Omental fat pad (tissue), 4 donors: ENCODE data around the gene PRAC1. TPM values are rescaled to one million over a fixed set of nuclear protein-coding genes. Genes with fewer than 3 reads are reported as not detected.

ENCODE experiments used
- ATAC-seq: fragments of 150-250 bp; one replicate; pipeline ENCODE4 v1.9.1; 2016; ENCODE audit warnings: mild to moderate bottlenecking, moderate library complexity; ENCODE audit not compliant: low FRiP score
- DNase-seq: peaks from one replicate; pipeline ENCODE4 v3.0.0-alpha.2; 2019; ENCODE audit warnings: low spot score
- CTCF ChIP-seq, 3 donors: fragments of 450-650 bp; IDR thresholded peaks; one replicate each; pipeline ENCODE4 v1.5.1; 2016 to 2017; ENCODE audit warnings: antibody characterized with exemption in 3 of 3, mild to moderate bottlenecking in 3 of 3, moderate library complexity in 2 of 3
- total RNA-seq, 4 donors: library from RNA; depleted of rRNA; stranded (reverse); fragments of >200 nt; gene quantifications; one replicate each; pipeline ENCODE4 v1.1.0, GENCODE V29; 2016

Gene PRAC1
- total RNA-seq, 4 donors from 2014 or later = not detected

GRCh38 chr17:48747445-48748363, 25.4 kb upstream of the PRAC1 start:
- DNase-seq (no peak), ATAC-seq (no peak)
- TF ChIP-seq CTCF (IDR thresholded peaks at IDR 0.05) = no peak

- no peak for DNase-seq
- TF ChIP-seq CTCF (IDR thresholded peaks at IDR 0.05) = no peak
- ATAC-seq = no peak
Observed at GRCh38 chr17:48746916-48747444, 24.7 kb upstream of the PRAC1 start.

GRCh38 chr17:48745381-48746275, 23.3 kb upstream of the PRAC1 start:
- no peak for DNase-seq
- no peak for ATAC-seq
- TF ChIP-seq CTCF (IDR thresholded peaks at IDR 0.05) = no peak

- no peak for TF ChIP-seq CTCF (IDR thresholded peaks at IDR 0.05)
- DNase-seq (no peak), ATAC-seq (no peak)
Observed at GRCh38 chr17:48740537-48740936, 18.2 kb upstream of the PRAC1 start.

GRCh38 chr17:48738803-48739526, 16.6 kb upstream of the PRAC1 start:
- DNase-seq (no peak), ATAC-seq (no peak)
- no peak for TF ChIP-seq CTCF (IDR thresholded peaks at IDR 0.05)

- no peak for DNase-seq
- TF ChIP-seq CTCF (IDR thresholded peaks at IDR 0.05) = no peak
- no peak for ATAC-seq
Observed at GRCh38 chr17:48738424-48738802, 16.1 kb upstream of the PRAC1 start.
